CD4-positive, alpha-beta memory T cell (primary cell): ENCODE data around the gene NSD1. TPM values are rescaled to one million over a fixed set of nuclear protein-coding genes. Genes with fewer than 3 reads are reported as not detected.

ENCODE experiments used
- CTCF ChIA-PET: fragments of 350-600 bp; sonication (Branson Sonifier 250); formaldehyde crosslinking; loops from one replicate; lab custom pipeline; 2021; ENCODE audit warnings: inconsistent platforms; ENCODE audit not compliant: partially characterized antibody; lab: Charles Lee
- POLR2A ChIA-PET: fragments of 350-600 bp; sonication (Branson Sonifier 250); formaldehyde crosslinking; loops from one replicate; lab custom pipeline; 2021; ENCODE audit not compliant: partially characterized antibody; lab: Charles Lee
- DNase-seq, 5 donors: peaks; one replicate each; pipeline versions ENCODE4 v3.0.0 to v3.0.0-alpha.2; 2020 to 2022; ENCODE audit warnings: mixed read lengths in 1 of 5
- H3K27ac ChIP-seq: one replicate; pipeline ENCODE4 v1.7.0; 2013; ENCODE audit warnings: low read depth, low read length
- H3K27me3 ChIP-seq: 2 replicates; pipeline ENCODE4 v1.7.0; 2013; ENCODE audit warnings: mild to moderate bottlenecking, low read length, moderate library complexity; ENCODE audit not compliant: insufficient read depth
- H3K36me3 ChIP-seq: 2 replicates; pipeline ENCODE4 v1.7.0; 2013; ENCODE audit warnings: mild to moderate bottlenecking, low read length, moderate library complexity; ENCODE audit not compliant: insufficient read depth
- H3K4me1 ChIP-seq: 2 replicates; pipeline ENCODE4 v1.7.0; 2013; ENCODE audit warnings: mild to moderate bottlenecking, low read length, moderate library complexity; ENCODE audit not compliant: insufficient read depth
- H3K4me3 ChIP-seq, 2 donors: one replicate each; pipeline ENCODE4 v1.7.0; 2013; ENCODE audit warnings: low read length in 2 of 2, mild to moderate bottlenecking in 1 of 2
- H3K9me3 ChIP-seq, 2 donors: one replicate each; pipeline ENCODE4 v1.7.0; 2013; ENCODE audit warnings: low read length in 2 of 2, control low read depth in 1 of 2; ENCODE audit not compliant: control insufficient read depth in 1 of 2
- H3K27ac Mint-ChIP-seq, 7 donors: one replicate each; pipeline ENCODE4 v1.8.0; 2020 to 2021; ENCODE audit warnings: mixed read lengths in 7 of 7, mild to moderate bottlenecking in 6 of 7, inconsistent platforms in 3 of 7, moderate library complexity in 3 of 7
- H3K27me3 Mint-ChIP-seq, 2 donors: one replicate each; pipeline ENCODE4 v1.8.0; 2020 to 2021; ENCODE audit warnings: mixed read lengths in 2 of 2
- H3K36me3 Mint-ChIP-seq, 2 donors: one replicate each; pipeline ENCODE4 v1.8.0; 2020 to 2021; ENCODE audit warnings: mixed read lengths in 2 of 2, inconsistent platforms in 1 of 2, mild to moderate bottlenecking in 1 of 2
- H3K4me1 Mint-ChIP-seq, 4 donors: one replicate each; pipeline ENCODE4 v1.8.0; 2020 to 2021; ENCODE audit warnings: mixed read lengths in 4 of 4, mild to moderate bottlenecking in 1 of 4
- H3K4me3 Mint-ChIP-seq, 8 donors: one replicate each; pipeline ENCODE4 v1.8.0; 2020 to 2021; ENCODE audit warnings: mixed read lengths in 8 of 8, mild to moderate bottlenecking in 7 of 8, moderate library complexity in 6 of 8, inconsistent platforms in 3 of 8
- H3K9me3 Mint-ChIP-seq, 8 donors: one replicate each; pipeline ENCODE4 v1.8.0; 2020 to 2021; ENCODE audit warnings: mixed read lengths in 8 of 8, mild to moderate bottlenecking in 5 of 8, inconsistent platforms in 3 of 8, moderate library complexity in 1 of 8
- intact Hi-C: fragments of 100-400 bp; cut with micrococcal nuclease; formaldehyde crosslinking; loops from one replicate; pipeline ENCODE4 v1.15.1; 2023
- polyA plus RNA-seq, 2 donors: library from polyadenylated mRNA; unstranded; fragments of 300-500 nt; fragmentation: Illumina TruSeq; gene quantifications; one replicate each; pipeline ENCODE4 v1.2.3, GENCODE V29; 2021
- total RNA-seq, 2 experiments: library from RNA; stranded (reverse); gene quantifications; one replicate each; pipeline ENCODE4 v1.2.3, GENCODE V29; 2021

Gene NSD1
- total and polyA plus RNA-seq, 4 experiments from 2014 or later: 14.3 to 122 (median 90.0) TPM

GRCh38 chr5:177276886-177277285 lies 143.3 kb downstream of the NSD1 start:
- intact Hi-C loops: no loop called here
- peaks cover 48% of the 10 kb centered on the region for H3K36me3 ChIP-seq
- H3K36me3 Mint-ChIP-seq: peaks cover 46 to 62% of the 10 kb centered on the region in 2 donors
- no peak for DNase-seq
- H3K27me3 ChIP-seq: no peaks in the 10 kb centered on the region
- H3K9me3 ChIP-seq: no peaks in the 10 kb centered on the region
- peak overlapping the region in 2 of 7 donors; percentile 59 to 66 for H3K27ac Mint-ChIP-seq
- H3K4me1 ChIP-seq: no peaks in the 10 kb centered on the region
- ChIA-PET POLR2A (interaction anchor here (0.6 kb wide), 2 partner anchors 143 to 161 kb away, joined by 4 to 5 read pairs; no protein-coding TSS in a partner anchor), CTCF (interaction anchor here (0.7 to 2.2 kb wide), 3 partner anchors 31 to 221 kb away, joined by 3 to 7 read pairs (median 3); no protein-coding TSS in a partner anchor)
- no peak overlapping the region for H3K4me3 ChIP-seq
- H3K9me3 Mint-ChIP-seq: no peaks in the 10 kb centered on the region
- H3K27ac ChIP-seq: no peak overlapping the region
- no peaks in the 10 kb centered on the region for H3K27me3 Mint-ChIP-seq
- no peak overlapping the region for H3K4me3 Mint-ChIP-seq
- H3K4me1 Mint-ChIP-seq: peaks cover 0 to 6% (median 3%) of the 10 kb centered on the region in 4 donors

GRCh38 chr5:177288191-177288590 lies 154.6 kb downstream of the NSD1 start:
- Mint-ChIP-seq H3K36me3 (peaks cover 35 to 72% of the 10 kb centered on the region in 2 donors), H3K27me3 (no peaks in the 10 kb centered on the region), H3K4me1 (peaks cover 0 to 4% (median 1%) of the 10 kb centered on the region in 4 donors), H3K9me3 (no peaks in the 10 kb centered on the region), H3K27ac (no peak overlapping the region), H3K4me3 (no peak overlapping the region)
- ChIA-PET CTCF (no interaction called here), POLR2A (no interaction called here)
- intact Hi-C loops: no loop called here
- no peak overlapping the region for H3K4me3 ChIP-seq
- H3K27me3 ChIP-seq: no peaks in the 10 kb centered on the region
- peaks cover 60% of the 10 kb centered on the region for H3K36me3 ChIP-seq
- no peaks in the 10 kb centered on the region for H3K4me1 ChIP-seq
- H3K27ac ChIP-seq: no peak overlapping the region
- no peak for DNase-seq
- H3K9me3 ChIP-seq: no peaks in the 10 kb centered on the region

- Histone ChIP-seq H3K4me3 (no peak overlapping the region), H3K9me3 (no peaks in the 10 kb centered on the region), H3K27ac (no peak overlapping the region), H3K36me3 (peaks cover 67% of the 10 kb centered on the region), H3K27me3 (no peaks in the 10 kb centered on the region), H3K4me1 (peaks cover 4% of the 10 kb centered on the region)
- H3K36me3 Mint-ChIP-seq: peaks cover 47 to 75% of the 10 kb centered on the region in 2 donors
- no peaks in the 10 kb centered on the region for H3K27me3 Mint-ChIP-seq
- DNase-seq: no peak
- H3K9me3 Mint-ChIP-seq: peaks cover 0 to 3% (median 0%) of the 10 kb centered on the region in 8 donors
- peaks cover 9 to 19% (median 10%) of the 10 kb centered on the region in 4 donors for H3K4me1 Mint-ChIP-seq
- CTCF ChIA-PET: no interaction called here
- H3K27ac Mint-ChIP-seq: no peak overlapping the region
- intact Hi-C loops: no loop called here
- POLR2A ChIA-PET: no interaction called here
- H3K4me3 Mint-ChIP-seq: no peak overlapping the region
These were observed 157.4 kb downstream of the NSD1 start for GRCh38 chr5:177290816-177291596.

GRCh38 chr5:177291735-177292134 lies 158.2 kb downstream of the NSD1 start:
- H3K27ac Mint-ChIP-seq: peak overlapping the region in 3 of 7 donors; percentile 37 to 76 (median 47)

GRCh38 chr5:177293819-177294581 lies 160.4 kb downstream of the NSD1 start:
- H3K9me3 Mint-ChIP-seq: peaks cover 0 to 3% (median 0%) of the 10 kb centered on the region in 8 donors
- intact Hi-C loops: no loop called here
- H3K27ac Mint-ChIP-seq: peak overlapping the region in 1 of 7 donors; percentile 87
- DNase-seq: no peak
- H3K27me3 Mint-ChIP-seq: no peaks in the 10 kb centered on the region
- H3K4me3 Mint-ChIP-seq: no peak overlapping the region
- no peaks in the 10 kb centered on the region for H3K27me3 ChIP-seq
- peaks cover 47 to 69% of the 10 kb centered on the region in 2 donors for H3K36me3 Mint-ChIP-seq
- peaks cover 14% of the 10 kb centered on the region for H3K4me1 ChIP-seq
- ChIA-PET CTCF (interaction anchor here (1.1 to 7.9 kb wide), 2 partner anchors 10 to 16 kb away, joined by 5 to 42 read pairs; partner anchors contain the start of genes PRELID1 and RAB24), POLR2A (interaction anchor here (0.6 to 2.0 kb wide), 2 partner anchors 9 to 112 kb away, joined by 3 to 6 read pairs; partner anchors contain the start of genes PRELID1 and RAB24)
- H3K36me3 ChIP-seq: peaks cover 57% of the 10 kb centered on the region
- peaks cover 19 to 31% (median 24%) of the 10 kb centered on the region in 4 donors for H3K4me1 Mint-ChIP-seq
- H3K4me3 ChIP-seq: no peak overlapping the region
- H3K27ac ChIP-seq: no peak overlapping the region
- no peaks in the 10 kb centered on the region for H3K9me3 ChIP-seq

More at GRCh38 chr5:177291735-177292134, 158.2 kb downstream of the NSD1 start:
- no peak for DNase-seq
- Histone ChIP-seq H3K27ac (no peak overlapping the region), H3K4me1 (peaks cover 11% of the 10 kb centered on the region), H3K4me3 (no peak overlapping the region), H3K36me3 (peaks cover 67% of the 10 kb centered on the region), H3K27me3 (no peaks in the 10 kb centered on the region), H3K9me3 (no peaks in the 10 kb centered on the region)
- Mint-ChIP-seq H3K36me3 (peaks cover 50 to 75% of the 10 kb centered on the region in 2 donors), H3K4me1 (peaks cover 16 to 25% (median 17%) of the 10 kb centered on the region in 4 donors), H3K27me3 (no peaks in the 10 kb centered on the region), H3K4me3 (no peak overlapping the region), H3K9me3 (peaks cover 0 to 3% (median 0%) of the 10 kb centered on the region in 8 donors)
- ChIA-PET CTCF (no interaction called here), POLR2A (no interaction called here)
- intact Hi-C loops: no loop called here

- POLR2A ChIA-PET: interaction anchor here (0.6 to 2.0 kb wide), 2 partner anchors 9 to 112 kb away, joined by 3 to 6 read pairs; partner anchors contain the start of genes PRELID1 and RAB24
- peaks cover 21 to 38% (median 30%) of the 10 kb centered on the region in 4 donors for H3K4me1 Mint-ChIP-seq
- CTCF ChIA-PET: interaction anchor here (1.1 to 7.9 kb wide), 2 partner anchors 9 to 15 kb away, joined by 5 to 42 read pairs; partner anchors contain the start of genes PRELID1 and RAB24
- peaks cover 0 to 3% (median 0%) of the 10 kb centered on the region in 8 donors for H3K9me3 Mint-ChIP-seq
- no peak for DNase-seq
- peak overlapping the region in 4 of 7 donors; percentile 22 to 46 (median 36) for H3K27ac Mint-ChIP-seq
- no peak overlapping the region for H3K27ac ChIP-seq
- no peaks in the 10 kb centered on the region for H3K27me3 Mint-ChIP-seq
- intact Hi-C loops: no loop called here
- no peaks in the 10 kb centered on the region for H3K9me3 ChIP-seq
- H3K4me3 Mint-ChIP-seq: no peak overlapping the region
- H3K36me3 Mint-ChIP-seq: peaks cover 43 to 64% of the 10 kb centered on the region in 2 donors
- no peak overlapping the region for H3K4me3 ChIP-seq
- H3K27me3 ChIP-seq: no peaks in the 10 kb centered on the region
- peaks cover 52% of the 10 kb centered on the region for H3K36me3 ChIP-seq
- H3K4me1 ChIP-seq: peaks cover 18% of the 10 kb centered on the region
These were observed 161.1 kb downstream of the NSD1 start for GRCh38 chr5:177294632-177295031.
